Stimulated activated CD4-positive, alpha-beta T cell treated with anti-CD3 and anti-CD28 coated beads, Interleukin-1b, Interleukin-23, amount 100 ng/mL, for 4 hours (primary cell): ENCODE results near the gene FN3KRP.

Source experiments
- DNase-seq, 2 donors: peaks; one replicate each; pipeline ENCODE4 v3.0.0-alpha.2; 2020; ENCODE audit warnings: low read depth in 2 of 2

Gene FN3KRP

GRCh38 chr17:82716203-82717010 is at the start of gene FN3KRP:
Gene FN3KRP (plus strand): TSS chr17:82716706. CDS start chr17:82716756, 50 bp downstream.
- peak; percentile 78 to 96 for DNase-seq

- no peak for DNase-seq
These were observed 49.4 kb upstream of the FN3KRP start for GRCh38 chr17:82666931-82667667.

GRCh38 chr17:82667668-82668000 is 48.9 kb upstream of the FN3KRP start:
- DNase-seq = no peak

- no peak for DNase-seq
These were observed 48.4 kb upstream of the FN3KRP start for GRCh38 chr17:82668024-82668630.

GRCh38 chr17:82668631-82669099 is 47.8 kb upstream of the FN3KRP start:
- DNase-seq = peak in 1 of 2 donors; percentile 30

- no peak for DNase-seq
These were observed 45.6 kb upstream of the FN3KRP start for GRCh38 chr17:82670661-82671450.

- no peak for DNase-seq
These were observed 41.6 kb upstream of the FN3KRP start for GRCh38 chr17:82674656-82675475.

GRCh38 chr17:82675476-82676245 is 40.8 kb upstream of the FN3KRP start:
- DNase-seq = no peak

GRCh38 chr17:82677353-82677925 is 39.1 kb upstream of the FN3KRP start:
- DNase-seq = no peak

GRCh38 chr17:82678265-82678891 is 38.1 kb upstream of the FN3KRP start:
- no peak for DNase-seq

- DNase-seq = no peak
These were observed 36.7 kb upstream of the FN3KRP start for GRCh38 chr17:82679586-82680465.

GRCh38 chr17:82681547-82681946 is 35.0 kb upstream of the FN3KRP start:
- no peak for DNase-seq

GRCh38 chr17:82683534-82683933 is 33.0 kb upstream of the FN3KRP start:
- no peak for DNase-seq

- no peak for DNase-seq
These were observed 32.2 kb upstream of the FN3KRP start for GRCh38 chr17:82684228-82684841.

- DNase-seq = no peak
These were observed 31.2 kb upstream of the FN3KRP start for GRCh38 chr17:82685291-82685690.

GRCh38 chr17:82686366-82687324 is 29.9 kb upstream of the FN3KRP start:
- DNase-seq = no peak
